Dedifferentiated amniotic fluid mesenchymal stem cell (primary cell): Measurements from ENCODE around the gene SLX9.
"Not testable (repeated sequence)": the region's sequence is repeated elsewhere in the genome, so short reads cannot be mapped to it uniquely, and the experiment has no call there.

Experiments
- DNase-seq: peaks from one replicate; pipeline ENCODE4 v3.0.0-alpha.2; 2016; ENCODE audit errors: extremely low spot score

Gene SLX9

DNA sequence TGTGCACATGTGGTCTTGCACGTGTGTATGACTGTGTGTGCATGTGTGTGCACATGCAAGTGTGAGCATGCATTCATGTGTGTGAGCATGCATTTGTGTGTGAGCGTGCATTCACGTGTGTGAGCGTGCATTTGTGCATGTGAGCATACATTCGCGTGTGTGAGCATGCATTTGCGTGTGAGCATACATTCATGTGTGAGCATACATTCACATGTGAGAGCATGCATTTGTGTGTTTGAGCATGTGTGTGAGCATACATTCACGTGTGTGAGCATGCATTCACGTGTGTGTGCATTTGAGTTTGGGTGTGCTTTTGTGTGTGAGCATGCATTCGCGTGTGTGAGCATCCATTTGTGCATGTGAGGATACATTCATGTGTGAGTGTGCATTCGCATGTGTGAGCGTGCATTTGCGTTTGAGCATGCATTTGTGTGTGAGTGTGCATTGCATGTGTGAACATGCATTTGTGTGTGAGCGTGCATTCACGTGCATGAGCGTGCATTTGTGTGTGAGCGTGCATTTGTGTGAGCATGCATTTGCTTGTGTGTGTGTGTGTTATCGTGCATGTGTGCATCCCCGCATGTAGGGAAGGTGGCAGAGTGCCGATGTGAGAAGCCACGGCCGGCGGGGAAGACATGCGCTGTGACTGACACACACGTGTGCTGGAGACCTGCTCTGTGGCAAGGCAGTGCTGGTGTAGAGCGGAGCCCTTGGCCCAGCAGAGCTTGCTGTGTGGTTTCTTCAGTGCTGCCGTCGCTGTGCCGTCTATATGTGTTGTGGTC lies 37.4 kb upstream of the SLX9 start:
- DNase-seq: no peak

- no peak for DNase-seq
Measured at GRCh38 chr21:44903050-44903685, 36.7 kb upstream of the SLX9 start.

DNA sequence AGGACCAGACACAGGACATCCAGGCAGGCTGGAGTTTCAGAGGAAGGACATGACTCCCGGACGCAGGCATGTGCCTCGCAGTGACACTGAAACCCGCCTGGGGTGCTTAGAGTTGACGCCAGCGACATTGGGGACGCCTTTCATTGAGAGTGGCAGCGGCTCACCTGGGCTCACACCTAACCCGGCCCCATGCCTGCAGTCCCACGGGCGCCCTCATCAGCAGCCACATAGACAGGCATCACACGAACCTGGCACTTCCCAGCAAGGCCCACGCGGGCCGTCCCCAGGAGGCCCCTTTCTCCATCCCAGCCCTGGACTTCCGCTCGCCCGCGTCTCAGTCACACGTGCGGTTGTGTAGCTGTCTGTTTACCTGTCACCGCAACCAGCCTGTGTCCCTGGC lies 36.1 kb upstream of the SLX9 start:
- DNase-seq: no peak

- DNase-seq: no peak
Measured at GRCh38 chr21:44904141-44904923, 35.5 kb upstream of the SLX9 start.

DNA sequence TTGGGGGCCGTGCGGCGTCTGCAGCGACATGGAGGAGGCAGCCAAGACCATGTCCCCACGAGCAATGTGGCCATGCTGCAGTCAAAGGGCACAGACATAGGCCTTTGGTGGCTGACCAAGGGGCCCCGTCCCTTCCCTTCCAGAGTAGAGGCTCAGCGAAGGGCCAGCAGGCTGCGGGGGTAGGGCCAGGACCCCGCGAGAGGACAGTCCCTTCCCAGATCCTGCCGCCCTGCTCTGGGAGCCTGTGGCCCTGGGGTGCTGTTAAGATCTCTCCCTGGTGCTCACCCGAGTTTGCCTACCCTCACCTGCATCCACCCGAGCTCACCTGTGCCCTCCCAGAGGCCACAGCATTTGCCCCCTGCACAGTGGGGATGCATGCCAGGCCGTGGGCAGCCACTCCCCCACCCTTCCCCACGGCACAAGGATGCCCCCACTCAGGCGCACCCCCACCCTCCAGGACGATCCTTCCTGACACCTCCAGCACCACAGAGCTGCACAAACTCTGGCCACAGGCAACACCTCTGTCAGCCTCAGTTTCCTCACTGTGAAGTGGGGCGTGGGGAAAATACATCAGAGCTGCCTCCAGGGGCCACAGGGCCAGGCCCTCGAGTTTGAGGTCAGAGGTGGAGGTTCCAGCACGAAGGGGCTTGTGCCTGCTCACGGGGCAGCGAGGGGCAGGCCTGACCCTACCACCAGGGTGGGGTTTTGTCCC lies 34.7 kb upstream of the SLX9 start:
- DNase-seq: no peak

DNA sequence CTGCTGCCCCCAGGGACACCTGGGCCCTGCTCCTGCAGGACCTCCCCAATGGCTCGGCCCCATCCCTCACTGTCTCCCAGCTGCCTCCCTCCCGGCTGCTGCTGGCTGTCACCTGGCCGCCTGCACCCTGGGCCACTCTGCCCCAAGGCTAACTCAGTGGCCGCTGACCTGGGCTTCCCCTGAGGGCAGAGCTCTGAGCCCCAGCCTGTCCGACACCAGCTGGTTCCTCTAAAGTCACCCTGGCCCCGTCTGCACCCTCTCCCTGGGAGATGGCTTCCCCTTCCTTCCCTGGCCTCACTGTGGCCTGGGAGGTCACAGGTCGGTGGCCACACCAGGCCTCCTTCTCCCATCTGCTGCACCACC lies 34.1 kb upstream of the SLX9 start:
- DNase-seq: no peak

- no peak for DNase-seq
Measured at GRCh38 chr21:44907225-44907965, 32.4 kb upstream of the SLX9 start.

- DNase-seq: no peak
Measured at GRCh38 chr21:44907966-44908895, 31.6 kb upstream of the SLX9 start.

- no peak for DNase-seq
Measured at GRCh38 chr21:44908908-44909307, 30.9 kb upstream of the SLX9 start.

GRCh38 chr21:44909719-44910118 lies 30.1 kb upstream of the SLX9 start:
- no peak for DNase-seq

DNA sequence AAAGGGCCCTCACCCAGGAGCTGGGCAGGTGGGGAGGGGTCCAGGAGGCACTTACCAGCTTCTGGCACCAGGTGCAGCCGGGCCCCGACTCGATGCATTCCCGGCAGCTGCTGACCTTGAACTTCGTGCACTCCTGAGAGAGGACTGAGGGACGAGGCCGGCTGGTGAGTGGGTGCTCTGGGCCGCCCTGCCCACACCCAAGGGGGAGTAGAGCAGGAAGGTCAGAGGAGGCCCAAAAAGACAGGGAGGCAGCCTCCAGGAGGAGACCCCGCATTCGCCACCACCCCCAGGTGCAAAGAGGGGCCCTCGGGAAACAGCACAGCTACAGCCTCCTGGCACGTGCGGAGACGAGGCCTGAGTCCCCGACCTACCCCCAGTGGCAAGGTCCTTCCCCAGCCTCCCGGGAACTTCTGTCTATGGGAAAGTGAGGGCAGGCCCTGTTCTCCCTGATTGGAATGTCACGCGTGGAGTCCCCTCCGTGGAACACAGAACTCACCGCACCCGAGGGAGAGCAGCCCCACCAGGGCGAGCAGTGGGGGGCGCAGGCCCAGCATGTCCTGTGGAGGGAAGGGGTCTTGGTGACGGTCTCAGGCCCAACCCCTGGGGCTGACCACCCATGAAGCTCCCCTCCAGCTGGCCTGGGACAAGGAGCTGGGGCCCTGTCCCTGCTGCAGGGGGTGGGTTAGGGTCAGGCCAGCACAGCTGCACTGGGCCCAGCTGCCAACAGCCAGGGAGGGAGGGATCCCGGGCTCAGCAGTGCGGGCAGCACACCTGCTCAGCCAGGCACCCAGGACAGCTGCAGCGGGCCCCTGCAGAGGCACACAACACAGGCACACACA lies 29.4 kb upstream of the SLX9 start:
- DNase-seq: no peak

GRCh38 chr21:44911068-44911383 lies 28.8 kb upstream of the SLX9 start:
- no peak for DNase-seq

GRCh38 chr21:44911384-44912157 lies 28.3 kb upstream of the SLX9 start:
- no peak for DNase-seq

GRCh38 chr21:44912158-44912473 lies 27.7 kb upstream of the SLX9 start:
- DNase-seq: no peak

DNA sequence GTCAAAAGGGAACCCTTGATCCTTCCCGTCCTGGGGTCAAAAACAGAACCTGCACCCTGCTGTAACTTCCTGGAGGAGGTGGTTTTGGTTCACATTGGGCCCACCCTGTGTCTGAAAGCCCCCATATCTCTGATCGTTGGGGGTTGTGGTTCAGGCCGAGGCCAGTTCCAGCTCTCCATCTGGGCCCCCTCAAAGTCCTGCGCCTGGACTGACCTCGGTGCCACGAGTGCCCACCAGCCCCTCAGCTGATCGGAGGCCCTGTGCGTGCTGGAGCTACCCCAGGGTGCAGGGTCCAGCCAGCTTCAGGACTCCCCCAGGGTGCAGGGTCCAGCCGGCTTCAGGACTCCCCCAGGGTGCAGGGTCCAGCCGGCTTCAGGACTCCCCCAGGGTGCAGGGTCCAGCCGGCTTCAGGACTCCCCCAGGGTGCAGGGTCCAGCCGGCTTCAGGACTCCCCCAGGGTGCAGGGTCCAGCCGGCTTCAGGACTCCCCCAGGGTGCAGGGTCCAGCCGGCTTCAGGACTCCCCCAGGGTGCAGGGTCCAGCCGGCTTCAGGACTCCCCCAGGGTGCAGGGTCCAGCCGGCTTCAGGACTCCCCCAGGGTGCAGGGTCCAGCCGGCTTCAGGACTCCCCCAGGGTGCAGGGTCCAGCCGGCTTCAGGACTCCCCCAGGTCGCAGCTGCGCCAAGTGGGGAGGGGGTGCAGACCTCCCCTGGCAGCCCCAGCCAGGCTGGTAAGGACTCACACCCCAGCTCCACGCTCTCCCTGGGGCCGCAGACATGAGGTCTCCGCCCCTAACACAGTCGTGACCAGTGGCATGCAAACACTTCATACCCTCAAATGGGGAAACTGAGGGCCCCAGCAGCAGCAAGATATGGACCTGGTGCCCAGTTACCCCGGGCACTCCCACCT lies 27.1 kb upstream of the SLX9 start:
- DNase-seq: not testable (repeated sequence)

- no peak for DNase-seq
Measured at GRCh38 chr21:44913425-44914175, 26.2 kb upstream of the SLX9 start.

GRCh38 chr21:44914176-44914874 lies 25.5 kb upstream of the SLX9 start:
- DNase-seq: no peak
